ENCODE data around the gene SLC7A4.
"Not testable (repeated sequence)": the region's sequence is repeated elsewhere in the genome, so short reads cannot be mapped to it uniquely, and the experiment has no call there.

DNA sequence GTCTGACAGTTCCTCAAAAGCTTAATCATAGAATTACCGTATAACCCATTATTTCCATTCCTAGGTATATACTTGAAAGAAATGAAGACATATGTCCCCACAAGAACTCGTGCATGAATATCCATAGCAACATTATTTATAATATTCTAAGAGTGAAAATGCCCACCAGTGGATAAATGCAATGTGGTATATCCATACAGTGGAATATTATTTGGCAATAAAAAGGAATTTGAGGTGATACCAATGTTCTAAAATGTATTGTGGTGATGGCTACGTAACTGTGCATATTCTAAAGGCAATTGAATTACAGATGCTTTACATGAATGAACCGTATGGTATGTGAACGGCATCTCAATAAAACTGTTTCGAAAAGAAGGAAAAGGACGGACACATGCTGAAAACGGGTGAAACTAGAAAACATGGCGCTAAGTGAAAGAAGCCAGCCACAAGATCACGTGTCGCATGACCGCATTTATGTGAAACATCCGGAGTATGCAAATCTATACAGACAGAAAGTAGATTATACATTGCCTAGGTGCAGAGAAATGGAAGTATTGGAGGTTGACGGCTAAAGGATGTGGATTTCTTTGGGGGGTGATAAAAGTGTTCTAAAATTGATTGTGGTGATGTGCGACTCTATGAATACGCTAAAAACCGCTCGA is 29.4 kb upstream of the SLC7A4 start:
- not testable (repeated sequence) for TF ChIP-seq CTCF, EZH2 (IDR thresholded peaks at IDR 0.05)

Data from neural progenitor cell (in vitro differentiated cells).